Measurements from ENCODE around the gene PROM1.

- TF ChIP-seq ZNF57 (CRISPR knock-in tag; IDR thresholded peaks at IDR 0.05) (no peak), BRCA1 (IDR thresholded peaks at IDR 0.05) (no peak), BRCA1 (CRISPR knock-in tag; IDR thresholded peaks at IDR 0.05) (no peak), RFX5 (IDR thresholded peaks at IDR 0.05; ENCODE audit: low read depth, low read length) (no peak), USF2 (CRISPR knock-in tag; IDR thresholded peaks at IDR 0.05) (no peak), ETV6 (IDR thresholded peaks at IDR 0.05; ENCODE audit: borderline replicate concordance in 1 of 2, low read depth in 2 of 2, low read length in 1 of 2) (no peak), ETV6 (CRISPR knock-in tag; IDR thresholded peaks at IDR 0.05; ENCODE audit: borderline replicate concordance) (no peak), EZH2 (IDR thresholded peaks at IDR 0.05; ENCODE audit: borderline replicate concordance, low read depth, low read length) (no peak), XRCC3 (IDR thresholded peaks at IDR 0.05) (no peak), ZBTB8A (IDR thresholded peaks at IDR 0.05; ENCODE audit: partially characterized antibody) (no peak)
These were observed 5.5 kb downstream of the PROM1 start for GRCh38 chr4:16078195-16078760.

All from K562 (cell line).